Muscle of leg (tissue), 11 donors: ENCODE results near the gene PPP4R1. TPM values are rescaled to one million over a fixed set of nuclear protein-coding genes. Genes with fewer than 3 reads are reported as not detected.

Source experiments
- DNase-seq: peaks from one replicate; pipeline ENCODE4 v3.0.0; 2013
- H3K27ac ChIP-seq: one replicate; pipeline ENCODE4 v1.5.1; 2013; ENCODE audit warnings: mild to moderate bottlenecking, low read length, control low read depth
- H3K27me3 ChIP-seq: one replicate; pipeline ENCODE4 v1.6.1; 2013; ENCODE audit warnings: low read length; ENCODE audit not compliant: control insufficient read depth, insufficient read depth
- H3K36me3 ChIP-seq: one replicate; pipeline ENCODE4 v1.6.1; 2013; ENCODE audit warnings: low read length; ENCODE audit not compliant: control insufficient read depth, insufficient read depth
- H3K4me1 ChIP-seq: one replicate; pipeline ENCODE4 v1.6.1; 2013; ENCODE audit warnings: low read length; ENCODE audit not compliant: control insufficient read depth, insufficient read depth
- H3K4me3 ChIP-seq: one replicate; pipeline ENCODE4 v1.5.1; 2013; ENCODE audit warnings: low read length, control low read depth
- H3K9me3 ChIP-seq: replicated peaks from 2 replicates; pipeline ENCODE4 v1.6.1; 2013; ENCODE audit warnings: low read depth, low read length; ENCODE audit not compliant: control insufficient read depth
- WGBS: methylation state at CpG from one replicate; pipeline ENCODE4 v1.1.5; 2013; ENCODE audit warnings: missing lambda C conversion rate; ENCODE audit not compliant: insufficient coverage; 5-methylcytosine and 5-hydroxymethylcytosine counted together
- polyA plus RNA-seq, 8 donors: library from polyadenylated mRNA; unstranded; fragments of 120-200 nt; gene quantifications; one replicate each; pipeline versions ENCODE4 v1.2.1 to v1.2.3, GENCODE V29; 2013; ENCODE audit warnings: inconsistent platforms in 1 of 8, low replicate concordance in 1 of 8; ENCODE audit not compliant: insufficient read length in 8 of 8, insufficient read depth in 1 of 8
- total RNA-seq: library from RNA; stranded (reverse); fragments of 120-200 nt; gene quantifications from one replicate; pipeline ENCODE4 v1.2.4, GENCODE V29; 2013

PPP4R1 gene
- total and polyA plus RNA-seq, 9 donors: 53.1 to 80.7 (median 55.6) TPM

DNA sequence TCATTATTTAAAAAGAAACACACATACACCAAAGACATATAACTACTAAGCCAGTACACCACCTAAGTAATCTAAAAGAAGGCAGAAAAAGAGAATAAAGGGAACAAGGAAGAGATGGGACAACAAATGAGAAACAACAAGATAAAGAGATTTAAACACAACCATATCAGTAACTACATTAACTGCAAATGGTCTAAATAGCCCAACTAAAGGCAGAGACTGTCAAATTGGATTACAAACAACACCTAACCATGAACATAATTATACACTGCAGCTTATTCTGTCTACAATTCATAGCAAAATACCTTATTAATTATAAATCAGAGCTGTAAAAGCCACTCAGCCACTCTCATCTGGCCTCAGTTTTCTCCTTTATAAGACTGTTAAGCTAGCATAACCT is 15.0 kb downstream of the PPP4R1 start:
- Histone ChIP-seq H3K27me3 (no peaks in the 10 kb centered on the region), H3K9me3 (peaks cover 22% of the 10 kb centered on the region), H3K4me3 (no peak overlapping the region), H3K4me1 (peaks cover 2% of the 10 kb centered on the region), H3K36me3 (peaks cover 3% of the 10 kb centered on the region), H3K27ac (no peak overlapping the region)
- no peak for DNase-seq

DNA sequence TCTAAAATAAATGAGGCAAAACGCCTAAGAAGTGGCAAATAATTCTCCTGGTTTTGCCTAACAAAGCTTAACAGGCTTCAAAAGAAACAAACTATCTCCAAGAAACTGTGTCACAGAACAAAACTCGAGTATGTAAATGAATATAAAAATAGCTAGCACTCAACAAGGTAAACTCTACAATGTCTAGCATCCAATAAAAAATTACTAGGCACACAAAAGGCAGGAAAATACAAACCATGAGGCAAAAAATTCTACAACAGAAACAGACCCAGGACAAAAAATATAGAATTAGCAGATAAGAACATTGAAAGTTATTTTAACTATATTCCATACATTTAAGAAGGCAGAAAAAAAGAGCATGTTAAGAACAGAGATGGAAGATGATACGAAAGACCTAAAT is 16.8 kb downstream of the PPP4R1 start:
- Histone ChIP-seq H3K27me3 (no peaks in the 10 kb centered on the region), H3K9me3 (peaks cover 22% of the 10 kb centered on the region), H3K36me3 (peaks cover 7% of the 10 kb centered on the region), H3K27ac (no peak overlapping the region), H3K4me3 (no peak overlapping the region), H3K4me1 (peaks cover 2% of the 10 kb centered on the region)
- WGBS: no CpG with 5 or more reads among the region's 3 CpGs
- DNase-seq: no peak

- peak overlapping the region; percentile 78 for H3K27ac ChIP-seq
- no peak overlapping the region for H3K4me3 ChIP-seq
- H3K4me1 ChIP-seq: peaks cover 2% of the 10 kb centered on the region
- peaks cover 7% of the 10 kb centered on the region for H3K36me3 ChIP-seq
- DNase-seq: peak; percentile 81
- H3K27me3 ChIP-seq: no peaks in the 10 kb centered on the region
- H3K9me3 ChIP-seq: peaks cover 22% of the 10 kb centered on the region
- WGBS: no CpG with 5 or more reads among the region's 4 CpGs
These were observed 17.4 kb downstream of the PPP4R1 start for GRCh38 chr18:9596843-9597526.

DNA sequence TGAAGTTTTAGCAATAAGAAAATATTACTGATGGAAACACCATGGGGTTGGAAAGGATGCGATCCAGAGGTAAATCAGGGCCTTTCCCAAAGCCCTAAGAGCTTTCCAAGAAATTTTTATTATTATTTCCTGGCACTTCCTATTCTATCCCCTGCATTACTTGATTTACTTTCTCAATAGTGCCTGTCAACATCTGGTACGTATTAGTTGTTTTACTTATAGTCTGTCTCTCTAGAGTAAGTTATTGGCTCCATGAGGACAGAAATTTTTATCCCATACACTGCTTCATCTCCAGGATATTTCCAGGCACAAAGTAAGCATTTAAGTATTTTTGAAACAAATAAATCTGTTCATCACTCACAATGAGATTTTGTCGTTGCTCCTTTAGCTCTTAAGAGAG is 18.1 kb downstream of the PPP4R1 start:
- Histone ChIP-seq H3K36me3 (peaks cover 7% of the 10 kb centered on the region), H3K4me1 (peaks cover 2% of the 10 kb centered on the region), H3K27ac (peak overlapping the region; percentile 78), H3K4me3 (no peak overlapping the region), H3K9me3 (peaks cover 21% of the 10 kb centered on the region), H3K27me3 (no peaks in the 10 kb centered on the region)
- no CpG with 5 or more reads among the region's 3 CpGs for WGBS
- peak; percentile 98 for DNase-seq

DNA sequence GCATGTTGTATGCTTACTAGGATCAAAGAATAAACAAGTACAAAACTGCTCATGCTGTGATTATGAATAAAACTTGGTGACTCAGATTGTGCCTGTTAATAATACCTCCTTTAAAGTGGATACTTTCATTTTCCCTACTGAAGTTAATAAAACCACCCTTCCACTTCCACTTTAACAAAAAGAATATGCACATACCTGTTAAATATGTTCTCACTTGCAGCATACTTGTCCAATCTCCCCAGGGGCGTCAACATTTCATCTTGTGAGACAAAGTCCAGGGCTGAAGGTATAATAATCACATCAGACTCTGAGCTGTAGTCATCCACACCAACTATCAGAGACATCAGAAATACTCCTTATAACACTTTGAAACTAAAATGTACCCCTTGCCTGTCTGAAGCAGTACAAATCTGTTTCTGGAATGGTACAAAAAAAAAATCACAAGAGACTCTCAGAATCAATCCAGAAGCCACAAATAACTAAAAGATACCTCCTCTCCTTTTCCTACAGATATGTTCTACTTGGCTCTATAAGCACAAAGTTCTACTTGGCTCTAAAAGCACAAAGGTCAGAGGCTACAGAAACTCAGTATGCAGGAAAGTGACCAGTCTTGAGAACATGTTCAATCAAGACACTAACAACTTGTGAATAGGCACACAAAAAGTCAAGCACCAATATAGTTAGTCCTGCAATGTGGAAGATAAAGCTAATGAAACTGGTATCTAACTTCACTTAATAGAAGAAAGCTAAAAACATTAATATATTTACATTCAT is 19.3 kb downstream of the PPP4R1 start:
- Histone ChIP-seq H3K27me3 (no peaks in the 10 kb centered on the region), H3K4me3 (no peak overlapping the region), H3K27ac (no peak overlapping the region), H3K9me3 (peaks cover 13% of the 10 kb centered on the region), H3K4me1 (peaks cover 2% of the 10 kb centered on the region), H3K36me3 (peaks cover 10% of the 10 kb centered on the region)
- peak; percentile 37 for DNase-seq
- WGBS: no CpG with 5 or more reads among the region's 1 CpG

- 77% methylated on average over 4 of the region's 4 CpGs for WGBS
- H3K9me3 ChIP-seq: no peaks in the 10 kb centered on the region
- no peak overlapping the region for H3K27ac ChIP-seq
- DNase-seq: no peak
- no peaks in the 10 kb centered on the region for H3K4me1 ChIP-seq
- no peaks in the 10 kb centered on the region for H3K27me3 ChIP-seq
- H3K4me3 ChIP-seq: no peak overlapping the region
- H3K36me3 ChIP-seq: peaks cover 23% of the 10 kb centered on the region
These were observed 26.4 kb downstream of the PPP4R1 start for GRCh38 chr18:9587924-9588323.

DNA sequence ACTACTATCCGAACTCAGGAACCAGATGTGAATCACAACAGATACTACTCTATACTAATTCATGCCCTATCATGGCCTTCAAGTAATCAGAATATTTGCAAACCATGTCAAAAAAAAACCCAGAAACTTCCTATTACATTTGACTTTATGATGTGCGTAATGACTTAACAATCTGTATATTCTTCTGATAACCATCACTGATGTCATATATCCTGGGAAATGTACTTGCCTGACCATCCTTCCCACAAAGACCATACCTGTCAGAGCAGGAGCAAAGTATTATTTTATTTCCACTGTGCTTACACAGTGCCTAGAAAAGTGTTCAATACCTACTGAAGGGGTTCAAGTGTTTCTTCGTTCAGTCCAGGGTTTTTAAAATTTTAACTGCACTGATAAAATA is 27.5 kb downstream of the PPP4R1 start:
- Histone ChIP-seq H3K27ac (no peak overlapping the region), H3K36me3 (peaks cover 27% of the 10 kb centered on the region)
- DNase-seq: no peak

GRCh38 chr18:9581667-9582066 is 32.7 kb downstream of the PPP4R1 start:
- Histone ChIP-seq H3K9me3 (peaks cover 4% of the 10 kb centered on the region), H3K27me3 (no peaks in the 10 kb centered on the region), H3K4me3 (no peak overlapping the region), H3K27ac (no peak overlapping the region), H3K36me3 (peaks cover 24% of the 10 kb centered on the region), H3K4me1 (no peaks in the 10 kb centered on the region)
- WGBS: 100% methylated on average over 1 of the region's 7 CpGs
- DNase-seq: no peak

More for the DNA sequence above, 27.5 kb downstream of the PPP4R1 start:
- no peaks in the 10 kb centered on the region for H3K27me3 ChIP-seq
- 100% methylated on average over 1 of the region's 3 CpGs for WGBS
- H3K9me3 ChIP-seq: peaks cover 4% of the 10 kb centered on the region
- no peaks in the 10 kb centered on the region for H3K4me1 ChIP-seq
- H3K4me3 ChIP-seq: no peak overlapping the region

DNA sequence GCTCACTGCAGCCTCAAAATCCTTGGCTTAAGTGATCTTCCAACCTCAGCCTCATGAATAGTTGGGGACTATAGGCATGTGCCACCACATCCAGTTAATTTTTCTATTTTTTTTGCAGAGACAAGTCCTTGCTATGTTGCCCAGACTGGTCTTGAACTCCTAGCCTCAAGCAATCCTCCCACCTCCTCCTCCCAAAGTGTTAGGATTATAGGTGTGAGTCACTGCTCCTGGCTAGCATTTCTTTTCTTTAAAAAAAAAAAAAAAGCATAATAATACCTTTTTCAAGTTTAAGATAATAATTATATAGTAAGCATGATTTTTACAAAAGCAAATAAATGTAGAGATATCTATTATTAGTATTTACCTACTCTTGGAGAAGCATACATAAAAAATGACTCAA is 36.1 kb downstream of the PPP4R1 start:
- Histone ChIP-seq H3K36me3 (peaks cover 28% of the 10 kb centered on the region), H3K27ac (no peak overlapping the region), H3K27me3 (no peaks in the 10 kb centered on the region), H3K9me3 (peaks cover 4% of the 10 kb centered on the region), H3K4me1 (peaks cover 2% of the 10 kb centered on the region), H3K4me3 (no peak overlapping the region)
- DNase-seq: no peak

DNA sequence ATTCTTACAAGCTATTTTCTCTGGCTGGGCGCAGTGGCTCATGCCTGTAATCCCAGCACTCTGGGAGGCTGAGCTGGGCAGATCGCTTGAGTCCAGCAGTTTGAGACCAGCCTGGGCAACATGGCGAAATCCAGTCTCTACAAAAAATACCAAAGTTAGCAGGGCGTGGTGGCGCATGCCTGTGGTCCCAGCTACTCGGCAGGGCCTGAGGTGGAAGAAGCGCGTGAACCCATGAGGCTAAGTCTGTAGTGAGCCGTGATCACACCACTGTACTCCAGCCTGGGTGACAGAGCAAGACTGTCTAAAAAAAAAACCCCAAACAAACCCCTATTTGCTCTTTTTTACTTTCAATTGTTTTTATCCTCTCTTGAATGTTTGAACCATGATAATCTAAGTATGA is 37.0 kb downstream of the PPP4R1 start:
- no peak for DNase-seq
- 85% methylated on average over 5 of the region's 9 CpGs for WGBS
- Histone ChIP-seq H3K27me3 (no peaks in the 10 kb centered on the region), H3K36me3 (peaks cover 23% of the 10 kb centered on the region), H3K4me3 (no peak overlapping the region), H3K4me1 (peaks cover 2% of the 10 kb centered on the region), H3K27ac (no peak overlapping the region), H3K9me3 (peaks cover 4% of the 10 kb centered on the region)
